H7 (cell line): Measurements from ENCODE around the gene RCL1. TPM values are rescaled to one million over a fixed set of nuclear protein-coding genes. Genes with fewer than 3 reads are reported as not detected.

Experiments
- DNase-seq: peaks from one replicate; pipeline ENCODE4 v3.0.0; 2012
- H3K27me3 ChIP-seq: 2 replicates; pipeline ENCODE4 v1.6.0; 2011; ENCODE audit warnings: mild to moderate bottlenecking, low read length; ENCODE audit not compliant: control insufficient read depth, insufficient read depth
- H3K36me3 ChIP-seq: replicated peaks from 2 replicates; pipeline ENCODE4 v1.5.1; 2011; ENCODE audit warnings: low read length; ENCODE audit not compliant: control insufficient read depth, insufficient read depth
- H3K4me3 ChIP-seq: 2 replicates; pipeline ENCODE4 v1.5.1; 2011; ENCODE audit warnings: low read depth, mild to moderate bottlenecking, control low read depth, low read length, moderate library complexity; ENCODE audit not compliant: insufficient read depth
- total RNA-seq: library from RNA; depleted of rRNA; stranded (reverse); fragments of >200 nt; shearing (Covaris generic); gene quantifications from 2 replicates; pipeline ENCODE4 v1.2.3, GENCODE V29; 2014

RCL1 gene
- total RNA-seq, 1 experiment from 2014 or later, result 16.6 TPM

DNA sequence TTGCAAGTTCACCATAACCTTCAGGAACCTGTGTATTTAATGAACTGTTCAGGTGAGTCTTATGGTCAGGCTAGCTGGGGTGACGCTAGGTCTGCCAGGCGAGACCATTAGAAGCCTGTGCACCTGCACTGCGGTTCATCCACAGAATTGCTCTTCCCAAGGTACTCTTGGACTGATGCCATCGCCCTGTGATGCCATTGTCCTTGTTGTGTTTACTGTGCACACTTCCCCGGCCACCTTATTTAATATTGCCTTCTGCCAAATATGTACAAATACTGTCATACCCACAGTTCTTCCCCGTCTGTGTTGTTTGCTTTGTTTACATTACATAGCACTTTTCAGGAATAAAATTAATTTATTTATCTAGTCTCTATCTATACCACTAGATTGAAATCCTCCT is 66.3 kb downstream of the RCL1 start:
- Histone ChIP-seq H3K27me3 (no peaks in the 10 kb centered on the region), H3K4me3 (no peak overlapping the region), H3K36me3 (peaks cover 3% of the 10 kb centered on the region)
- DNase-seq, result no peak

DNA sequence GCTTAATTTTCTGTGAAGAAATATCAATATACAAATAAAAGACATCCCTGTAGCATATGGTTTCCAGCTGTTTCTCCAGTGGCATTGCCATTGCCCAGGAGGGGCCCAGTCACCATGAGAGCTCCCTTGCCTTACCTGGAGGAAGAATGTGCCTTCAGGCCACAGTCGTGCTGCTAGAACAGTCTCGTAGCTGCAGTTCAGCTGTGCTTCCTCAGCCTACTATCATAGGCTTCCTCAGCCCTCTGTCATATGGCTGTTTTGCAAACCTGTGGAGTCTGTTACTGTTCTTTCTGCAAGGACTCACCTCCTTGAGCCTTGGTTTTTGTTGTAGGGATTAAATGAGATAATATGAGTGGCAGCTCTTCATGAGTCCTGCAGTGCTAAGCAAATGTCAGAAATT is 67.6 kb downstream of the RCL1 start:
- H3K36me3 ChIP-seq, result peaks cover 3% of the 10 kb centered on the region
- no peaks in the 10 kb centered on the region for H3K27me3 ChIP-seq
- DNase-seq, result no peak
- no peak overlapping the region for H3K4me3 ChIP-seq

DNA sequence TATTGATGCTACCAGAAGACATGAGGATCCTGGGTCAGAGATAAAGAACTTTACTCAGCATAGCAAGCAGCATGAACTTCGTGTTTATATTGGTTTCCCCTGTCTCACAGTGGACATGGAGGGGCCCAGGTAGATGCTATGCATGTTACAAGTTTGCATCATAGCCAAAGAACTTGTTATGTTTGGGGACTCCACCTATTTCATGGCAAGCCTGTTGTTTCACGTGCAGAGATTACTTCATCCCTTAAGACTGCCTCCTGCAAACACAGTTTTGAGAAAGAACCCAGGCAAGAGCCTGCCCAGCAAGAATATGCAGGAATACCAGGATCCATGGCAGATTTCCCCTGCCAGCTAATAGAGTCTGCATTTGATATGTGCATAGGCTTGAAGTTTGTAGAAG is 68.4 kb downstream of the RCL1 start:
- Histone ChIP-seq H3K4me3 (no peak overlapping the region), H3K27me3 (no peaks in the 10 kb centered on the region), H3K36me3 (peaks cover 3% of the 10 kb centered on the region)
- no peak for DNase-seq

DNA sequence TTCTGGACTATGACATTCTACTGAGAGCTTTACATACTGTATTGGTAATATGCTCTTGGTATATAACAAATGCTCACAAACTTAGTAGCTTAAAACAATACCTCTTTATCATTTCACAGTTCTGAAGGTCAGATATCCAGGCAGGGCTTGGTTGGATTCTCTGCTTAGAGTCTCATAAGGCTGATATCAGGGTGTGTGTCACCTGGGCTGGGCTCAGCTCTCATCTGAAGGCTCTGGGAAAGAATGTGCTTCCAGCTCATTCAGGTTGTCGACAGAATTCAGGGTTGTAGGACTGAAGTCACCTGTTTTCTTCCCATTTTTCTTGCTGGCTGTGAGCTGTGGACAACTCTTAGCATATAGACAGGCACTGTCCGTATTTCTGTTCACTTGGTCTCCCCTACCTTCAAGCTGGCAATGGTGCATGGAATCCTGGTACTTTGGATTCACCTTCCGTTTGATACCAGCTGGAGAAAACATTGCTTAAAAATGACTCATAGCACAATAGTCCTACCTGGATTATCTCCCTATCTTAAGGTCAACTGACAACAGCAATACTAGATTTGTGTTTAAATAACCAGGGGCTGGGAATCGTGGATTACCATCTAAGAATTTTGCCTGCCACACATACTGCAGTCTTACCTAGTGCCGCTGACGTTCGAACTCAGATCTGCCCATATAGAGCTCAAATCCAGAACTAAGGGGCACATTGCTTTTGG is 69.2 kb downstream of the RCL1 start:
- DNase-seq, result no peak
- Histone ChIP-seq H3K27me3 (no peaks in the 10 kb centered on the region), H3K4me3 (no peak overlapping the region), H3K36me3 (peaks cover 3% of the 10 kb centered on the region)

DNA sequence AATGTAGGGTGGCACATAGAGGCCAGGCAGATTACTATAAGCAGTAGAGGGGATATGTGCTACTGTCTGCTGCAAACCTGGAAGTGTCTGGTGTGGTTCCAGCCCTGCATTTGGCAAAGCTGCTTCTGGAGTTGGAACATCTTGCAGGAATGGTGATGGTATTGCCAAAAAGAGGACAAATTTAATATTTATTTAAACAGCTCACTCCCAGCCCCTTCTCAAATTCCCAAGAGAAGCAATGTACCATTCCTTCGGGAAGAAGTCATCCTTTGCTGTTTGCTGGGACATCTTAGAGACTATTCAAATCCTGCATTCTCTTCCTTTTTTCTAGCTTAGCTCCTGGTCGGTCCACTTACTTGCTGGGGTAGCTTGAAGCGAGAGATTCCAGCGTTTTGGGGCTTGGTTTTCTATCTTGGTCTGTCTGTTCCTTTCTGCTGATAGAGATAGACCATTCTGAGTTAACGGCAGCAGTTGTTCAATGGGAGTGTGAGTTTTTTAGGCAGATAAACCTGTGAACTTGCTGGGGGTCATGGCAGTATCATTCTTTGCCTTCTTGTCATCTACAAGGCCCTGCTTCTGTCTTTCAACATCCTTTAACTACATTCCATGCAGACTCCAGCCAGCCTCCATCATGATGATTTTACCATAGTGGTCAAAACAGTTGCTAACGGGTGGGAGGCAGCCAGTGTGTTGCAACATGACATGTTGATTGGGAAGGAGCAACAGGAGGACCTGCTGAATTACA is 69.9 kb downstream of the RCL1 start:
- Histone ChIP-seq H3K4me3 (no peak overlapping the region), H3K36me3 (peaks cover 3% of the 10 kb centered on the region), H3K27me3 (no peaks in the 10 kb centered on the region)
- no peak for DNase-seq

DNA sequence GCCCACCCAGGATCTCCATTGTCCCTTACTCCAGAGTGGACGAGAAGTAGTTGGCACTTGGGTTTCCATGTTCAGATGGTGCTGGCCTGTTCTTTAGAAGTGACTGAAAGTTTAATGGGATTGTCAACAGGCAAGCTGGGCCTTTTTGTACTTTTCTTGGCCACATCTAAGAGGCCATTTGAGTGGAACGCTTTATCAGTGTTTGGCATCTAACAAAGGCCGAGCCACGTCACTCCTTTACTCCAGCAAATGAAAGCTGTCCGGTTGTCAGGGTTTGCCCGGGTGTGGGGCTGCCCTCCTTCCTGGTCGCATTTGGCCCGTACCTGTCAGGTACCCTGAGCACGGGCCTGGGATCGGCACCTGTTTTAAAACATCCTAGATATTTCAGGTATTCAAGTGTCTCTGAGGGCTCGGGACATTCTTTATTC is 71.5 kb downstream of the RCL1 start:
- Histone ChIP-seq H3K36me3 (peaks cover 3% of the 10 kb centered on the region), H3K27me3 (no peaks in the 10 kb centered on the region), H3K4me3 (no peak overlapping the region)
- DNase-seq, result no peak

DNA sequence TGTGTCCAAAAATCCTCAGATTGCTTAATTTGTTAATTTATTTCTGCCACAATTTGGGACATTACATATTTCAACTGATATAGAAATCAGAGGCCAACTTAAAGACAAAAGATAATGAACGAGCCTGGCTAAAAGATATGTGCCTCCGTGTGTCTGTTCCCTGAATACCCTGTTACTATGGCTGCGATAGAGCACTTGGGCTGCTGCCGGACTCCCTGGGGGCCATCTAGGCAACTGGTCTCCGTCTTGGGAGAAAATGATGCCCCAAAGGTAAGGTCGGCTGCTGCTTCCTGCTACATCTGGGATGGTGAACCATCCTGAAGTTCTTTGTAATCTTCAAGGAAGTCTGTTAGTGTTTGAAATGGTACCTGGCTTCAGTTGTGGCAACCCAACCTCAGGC is 72.0 kb downstream of the RCL1 start:
- H3K4me3 ChIP-seq, result no peak overlapping the region
- DNase-seq, result no peak
- H3K36me3 ChIP-seq, result peaks cover 3% of the 10 kb centered on the region
- no peaks in the 10 kb centered on the region for H3K27me3 ChIP-seq

DNA sequence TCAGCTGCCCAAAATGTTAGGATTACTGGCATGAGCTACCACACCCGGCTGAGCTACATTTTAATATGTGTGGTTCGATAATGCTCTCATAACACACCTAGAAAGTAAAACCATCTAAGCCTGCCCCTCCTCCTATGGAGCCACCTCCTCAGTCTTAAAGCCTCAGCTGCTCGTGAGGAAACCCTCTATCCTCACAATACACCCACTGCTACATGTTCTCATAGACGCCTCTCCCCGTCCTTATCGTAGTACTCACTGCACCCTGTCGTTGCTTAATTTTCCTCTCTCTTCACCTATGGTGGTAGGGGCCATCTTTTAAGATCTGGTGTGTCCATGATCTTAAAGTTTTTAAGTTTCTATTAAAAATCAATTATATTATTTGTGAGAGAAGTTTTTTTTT is 72.9 kb downstream of the RCL1 start:
- Histone ChIP-seq H3K27me3 (no peaks in the 10 kb centered on the region), H3K36me3 (no peaks in the 10 kb centered on the region; the same call in none of the 2 replicates), H3K4me3 (no peak overlapping the region)
- no peak for DNase-seq

DNA sequence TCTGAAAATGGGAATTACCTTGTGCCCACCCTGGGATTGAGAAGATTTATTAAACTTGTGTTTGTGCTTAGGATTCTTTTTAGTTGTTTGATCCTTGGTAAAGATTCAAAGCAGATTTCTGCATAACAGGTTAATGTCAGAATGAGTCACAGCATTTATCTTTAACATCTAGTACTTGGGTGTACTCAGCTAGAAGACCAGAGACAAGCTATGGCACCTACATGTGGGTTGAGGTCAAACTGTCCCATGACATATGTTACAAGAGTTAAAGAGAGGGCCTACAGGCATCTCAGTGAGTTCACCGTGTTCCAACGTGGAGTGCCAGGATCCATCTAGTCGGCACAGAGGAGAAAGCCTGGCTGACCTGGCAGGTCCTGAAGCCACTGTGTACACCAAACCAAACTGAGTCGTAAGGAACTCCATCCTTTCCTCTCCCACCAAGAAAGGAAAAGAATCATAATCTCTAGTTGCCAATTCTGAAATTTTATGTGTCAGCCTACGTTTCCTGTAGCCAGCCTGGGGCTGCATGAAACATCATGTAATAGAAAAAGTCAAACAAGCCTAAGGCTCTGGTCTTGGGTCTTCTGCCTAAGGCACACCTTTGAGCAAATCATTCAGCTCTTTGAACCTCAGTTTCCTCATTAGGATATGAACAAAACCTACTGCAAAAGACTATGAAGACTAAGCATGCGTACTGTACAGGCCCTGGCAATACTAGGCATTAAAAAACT is 73.7 kb downstream of the RCL1 start:
- Histone ChIP-seq H3K27me3 (no peaks in the 10 kb centered on the region), H3K4me3 (no peak overlapping the region), H3K36me3 (no peaks in the 10 kb centered on the region; the same call in none of the 2 replicates)
- DNase-seq, result no peak

DNA sequence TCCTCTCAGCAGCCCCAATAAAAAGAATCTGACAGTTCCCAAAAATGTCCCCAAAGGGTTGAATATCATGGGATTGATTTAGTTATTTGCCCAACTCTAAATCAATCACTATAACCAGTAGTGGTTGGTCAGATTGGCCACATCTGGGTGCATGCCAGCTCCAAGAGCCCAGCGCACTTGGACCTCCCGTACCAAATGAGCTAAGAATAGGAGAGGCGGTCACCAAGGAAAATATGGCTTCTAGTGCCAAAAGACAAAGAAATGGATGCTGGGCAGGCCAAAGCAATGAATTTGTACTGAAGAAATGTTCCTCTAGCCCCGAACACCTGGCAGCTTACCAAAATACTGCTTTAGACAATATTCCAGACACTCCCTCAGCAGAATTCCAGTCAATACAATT is 80.3 kb downstream of the RCL1 start:
- Histone ChIP-seq H3K4me3 (no peak overlapping the region), H3K27me3 (no peaks in the 10 kb centered on the region), H3K36me3 (no peaks in the 10 kb centered on the region)
- no peak for DNase-seq

DNA sequence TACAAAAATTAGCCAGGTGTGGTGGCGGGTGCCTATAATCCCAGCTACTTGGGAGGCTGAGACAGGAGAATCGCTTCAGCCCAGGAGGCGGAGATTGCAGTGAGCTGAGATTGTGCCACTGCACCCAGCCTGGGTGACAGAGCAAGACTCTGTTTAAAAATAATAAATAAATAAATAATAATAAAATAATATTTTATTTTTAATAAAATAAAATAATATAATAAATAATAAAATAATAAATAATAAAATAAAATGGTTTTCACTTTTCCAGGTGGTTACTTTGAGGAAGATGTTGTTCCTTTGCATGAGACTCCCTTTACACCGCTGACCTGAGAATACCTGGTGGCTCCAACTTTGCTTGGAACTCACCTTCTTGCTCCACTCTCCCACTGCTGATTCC is 82.8 kb downstream of the RCL1 start:
- no peak overlapping the region for H3K4me3 ChIP-seq
- no peaks in the 10 kb centered on the region for H3K27me3 ChIP-seq
- no peaks in the 10 kb centered on the region for H3K36me3 ChIP-seq
- DNase-seq, result no peak

DNA sequence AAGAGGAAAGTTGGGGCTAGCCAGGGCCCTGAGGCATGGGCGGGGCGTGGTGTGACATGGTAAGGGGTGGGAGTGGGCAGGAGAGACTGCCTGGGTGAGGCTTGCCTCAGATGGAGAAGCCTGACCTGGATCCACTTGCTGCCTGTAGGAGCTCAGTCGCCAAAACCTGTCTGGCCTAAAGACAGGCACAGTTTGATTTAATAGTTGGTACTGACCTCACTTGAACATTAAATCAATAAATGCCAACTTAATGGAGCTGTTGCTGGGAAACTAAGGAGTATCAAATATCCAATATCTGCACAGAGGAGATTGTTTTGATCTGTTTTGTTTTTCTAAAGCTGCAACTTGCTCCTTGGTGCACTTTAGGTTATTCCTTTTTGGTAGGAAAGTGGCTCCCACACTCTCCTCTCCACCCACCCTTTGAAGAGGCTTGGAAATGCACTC is 86.4 kb downstream of the RCL1 start:
- no peak for DNase-seq
- H3K36me3 ChIP-seq, result no peaks in the 10 kb centered on the region
- no peak overlapping the region for H3K4me3 ChIP-seq
- no peaks in the 10 kb centered on the region for H3K27me3 ChIP-seq

DNA sequence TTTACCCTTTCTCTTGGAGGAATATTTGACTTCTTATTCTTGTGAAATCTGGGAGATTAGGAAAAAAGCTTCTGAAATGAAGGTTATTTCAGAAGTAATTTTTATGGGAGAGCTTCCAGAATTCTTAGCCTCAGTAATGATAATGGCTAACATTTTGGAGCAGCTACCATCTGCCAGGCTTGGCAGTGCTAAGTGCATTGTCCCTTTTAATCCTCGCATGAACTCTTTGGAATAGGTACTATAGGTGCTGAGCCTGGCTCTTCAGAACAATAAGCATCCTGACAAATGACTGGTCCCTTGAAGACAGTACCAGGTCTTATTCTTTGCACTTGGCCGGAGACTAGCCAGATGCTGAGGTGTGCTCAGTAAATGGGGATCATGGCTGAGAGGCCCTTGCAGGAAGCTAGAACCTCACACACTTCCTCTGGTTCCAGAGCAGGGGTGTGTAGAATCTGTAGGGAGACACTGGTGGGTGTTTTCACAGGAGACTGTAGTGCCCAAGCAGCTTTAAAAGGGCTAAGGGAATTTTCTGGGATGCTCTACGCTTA is 90.7 kb downstream of the RCL1 start:
- Histone ChIP-seq H3K36me3 (no peaks in the 10 kb centered on the region), H3K27me3 (no peaks in the 10 kb centered on the region), H3K4me3 (no peak overlapping the region)
- no peak for DNase-seq

DNA sequence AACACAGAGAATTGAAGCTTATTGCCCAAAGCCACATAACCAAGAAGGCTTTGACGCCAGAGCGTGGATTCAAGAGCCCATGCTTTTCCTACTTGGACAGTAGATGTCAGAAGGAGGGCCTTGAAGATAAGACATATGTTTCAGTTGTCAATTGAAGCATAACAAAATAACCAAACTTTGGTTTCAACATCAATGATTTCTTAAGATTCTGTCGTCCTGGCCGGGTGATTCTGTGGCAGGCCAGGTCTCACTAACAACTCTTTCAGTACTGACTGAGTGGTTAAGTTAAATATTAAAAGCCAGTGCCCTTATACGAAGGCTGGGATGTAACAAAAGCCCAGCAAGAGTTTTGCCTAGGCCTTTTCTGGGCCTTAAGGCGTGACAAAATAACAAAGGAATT is 94.0 kb downstream of the RCL1 start:
- Histone ChIP-seq H3K27me3 (no peaks in the 10 kb centered on the region), H3K36me3 (no peaks in the 10 kb centered on the region), H3K4me3 (no peak overlapping the region)
- no peak for DNase-seq
